ENCODE data around the gene RFWD3. TPM values are rescaled to one million over a fixed set of nuclear protein-coding genes. Genes with fewer than 3 reads are reported as not detected.

The RFWD3 gene
- total RNA-seq, 1 donor from 2014 or later = 34.3 TPM

DNA sequence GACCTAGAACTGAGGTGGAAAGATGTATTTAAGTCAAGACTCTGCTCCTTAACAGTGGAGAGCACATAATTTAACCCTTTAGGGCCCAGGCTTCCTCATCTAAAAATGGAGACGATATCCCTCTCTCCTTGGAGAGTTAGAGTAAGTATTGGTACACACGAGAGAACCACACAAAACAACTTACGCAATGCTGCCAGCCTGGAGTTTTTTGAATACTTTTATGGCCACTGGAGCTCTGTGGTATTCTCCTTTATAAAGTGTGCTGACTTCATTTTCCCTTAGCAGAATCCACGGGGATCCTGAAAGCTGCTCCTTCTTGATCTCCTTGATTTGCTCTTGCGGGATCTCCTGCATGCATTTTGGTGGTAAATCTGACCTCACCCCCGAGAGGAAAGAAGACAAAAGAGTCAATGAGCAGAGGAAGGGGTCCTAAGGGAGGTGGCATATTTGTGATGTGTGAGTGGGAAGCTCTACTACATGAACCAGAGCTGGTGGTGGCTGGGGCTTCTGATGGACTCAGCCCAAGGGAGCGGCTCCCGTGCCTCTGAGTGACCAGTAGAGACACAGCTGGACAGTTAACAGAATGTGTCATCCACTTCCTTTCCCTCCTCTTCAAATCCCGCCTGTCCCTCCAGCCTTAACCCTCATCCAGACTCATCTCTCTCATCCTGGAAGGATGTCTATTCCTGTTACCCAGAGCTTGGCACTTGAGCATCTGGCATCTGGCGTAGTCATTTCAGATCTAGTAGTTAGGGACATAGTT, 24.6 kb upstream of the RFWD3 start:
- H3K27me3 ChIP-seq (ENCODE audit: insufficient read depth, low read length) = no peaks in the 10 kb centered on the region
- TF ChIP-seq EZH2 (IDR thresholded peaks at IDR 0.05; ENCODE audit: insufficient read depth, low read length) = no peak
- TF ChIP-seq, protein P1, sequence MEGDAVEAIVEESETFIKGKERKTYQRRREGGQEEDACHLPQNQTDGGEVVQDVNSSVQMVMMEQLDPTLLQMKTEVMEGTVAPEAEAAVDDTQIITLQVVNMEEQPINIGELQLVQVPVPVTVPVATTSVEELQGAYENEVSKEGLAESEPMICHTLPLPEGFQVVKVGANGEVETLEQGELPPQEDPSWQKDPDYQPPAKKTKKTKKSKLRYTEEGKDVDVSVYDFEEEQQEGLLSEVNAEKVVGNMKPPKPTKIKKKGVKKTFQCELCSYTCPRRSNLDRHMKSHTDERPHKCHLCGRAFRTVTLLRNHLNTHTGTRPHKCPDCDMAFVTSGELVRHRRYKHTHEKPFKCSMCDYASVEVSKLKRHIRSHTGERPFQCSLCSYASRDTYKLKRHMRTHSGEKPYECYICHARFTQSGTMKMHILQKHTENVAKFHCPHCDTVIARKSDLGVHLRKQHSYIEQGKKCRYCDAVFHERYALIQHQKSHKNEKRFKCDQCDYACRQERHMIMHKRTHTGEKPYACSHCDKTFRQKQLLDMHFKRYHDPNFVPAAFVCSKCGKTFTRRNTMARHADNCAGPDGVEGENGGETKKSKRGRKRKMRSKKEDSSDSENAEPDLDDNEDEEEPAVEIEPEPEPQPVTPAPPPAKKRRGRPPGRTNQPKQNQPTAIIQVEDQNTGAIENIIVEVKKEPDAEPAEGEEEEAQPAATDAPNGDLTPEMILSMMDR (IDR thresholded peaks at IDR 0.05; ENCODE audit: insufficient read depth, low read depth, low read length) = no peak
- no peaks in the 10 kb centered on the region for H3K27me3 Mint-ChIP-seq (ENCODE audit: low read depth, unreplicated experiment)
- no peak overlapping the region for H2AFZ ChIP-seq (ENCODE audit: low read depth, low read length)
- H3K4me3 ChIP-seq (ENCODE audit: insufficient read depth, low read depth, low read length) = no peak overlapping the region
- no peaks in the 10 kb centered on the region for H3K79me2 ChIP-seq (ENCODE audit: insufficient read depth, low read length)
- FAIRE-seq = no peak
- no peak overlapping the region for H3K27ac ChIP-seq (ENCODE audit: low read depth, low read length)
- H3K4me2 ChIP-seq (ENCODE audit: low read length) = no peak overlapping the region
- H3K4me3 Mint-ChIP-seq (ENCODE audit: unreplicated experiment) = no peak overlapping the region
- no peak for DNase-seq (ENCODE audit: low read depth)
- H3K9ac ChIP-seq (ENCODE audit: low read length) = no peak overlapping the region
- H3K9me3 ChIP-seq (ENCODE audit: insufficient read depth, low read depth, low read length) = no peaks in the 10 kb centered on the region
- H3K27ac Mint-ChIP-seq (ENCODE audit: unreplicated experiment) = no peak overlapping the region
- H3K36me3 ChIP-seq (ENCODE audit: insufficient read depth, low read length) = peaks cover 10% of the 10 kb centered on the region
- no peaks in the 10 kb centered on the region for H4K20me1 ChIP-seq (ENCODE audit: insufficient read depth, low read length)
- H3K4me1 Mint-ChIP-seq (ENCODE audit: low read depth, unreplicated experiment) = peaks cover under 1% of the 10 kb centered on the region
- H3K4me1 ChIP-seq (ENCODE audit: insufficient read depth, low read length) = no peaks in the 10 kb centered on the region
- peaks cover 7% of the 10 kb centered on the region for H3K36me3 Mint-ChIP-seq (ENCODE audit: low read depth, unreplicated experiment)
- H3K9me3 Mint-ChIP-seq (ENCODE audit: unreplicated experiment) = no peaks in the 10 kb centered on the region

DNA sequence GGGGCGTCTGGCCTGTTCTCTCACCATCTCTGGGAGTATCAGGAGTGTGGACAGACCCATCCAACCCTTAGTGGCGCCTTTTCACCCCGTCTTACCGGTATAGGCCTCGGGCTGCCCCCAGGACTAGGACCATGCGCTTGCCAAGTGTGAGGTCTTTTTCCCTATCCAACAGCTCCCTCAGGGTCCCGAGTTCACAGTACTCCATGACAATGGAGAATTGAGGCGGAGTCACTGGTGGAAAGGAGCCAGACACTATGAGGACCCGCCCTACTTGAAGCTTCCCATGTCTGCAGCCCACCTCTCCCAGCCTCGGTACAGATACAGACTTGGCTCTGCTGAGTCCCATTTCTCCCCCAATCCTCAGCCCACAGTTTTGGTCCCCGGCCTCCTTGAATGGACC, 15.9 kb upstream of the RFWD3 start:
- Histone ChIP-seq H3K4me1 (ENCODE audit: insufficient read depth, low read length) (no peaks in the 10 kb centered on the region), H3K36me3 (ENCODE audit: insufficient read depth, low read length) (no peaks in the 10 kb centered on the region), H3K4me3 (ENCODE audit: insufficient read depth, low read depth, low read length) (no peak overlapping the region), H3K27ac (ENCODE audit: low read depth, low read length) (no peak overlapping the region), H3K27me3 (ENCODE audit: insufficient read depth, low read length) (no peaks in the 10 kb centered on the region), H3K4me2 (ENCODE audit: low read length) (no peak overlapping the region), H2AFZ (ENCODE audit: low read depth, low read length) (no peak overlapping the region), H3K9ac (ENCODE audit: low read length) (no peak overlapping the region), H3K9me3 (ENCODE audit: insufficient read depth, low read depth, low read length) (no peaks in the 10 kb centered on the region), H4K20me1 (ENCODE audit: insufficient read depth, low read length) (no peaks in the 10 kb centered on the region), H3K79me2 (ENCODE audit: insufficient read depth, low read length) (no peaks in the 10 kb centered on the region)
- no peak overlapping the region for H3K4me3 Mint-ChIP-seq (ENCODE audit: unreplicated experiment)
- no peak for FAIRE-seq
- no peaks in the 10 kb centered on the region for H3K4me1 Mint-ChIP-seq (ENCODE audit: low read depth, unreplicated experiment)
- no peaks in the 10 kb centered on the region for H3K9me3 Mint-ChIP-seq (ENCODE audit: unreplicated experiment)
- no peak for DNase-seq (ENCODE audit: low read depth)
- no peak for TF ChIP-seq EZH2 (IDR thresholded peaks at IDR 0.05; ENCODE audit: insufficient read depth, low read length)
- TF ChIP-seq, protein P1 (IDR thresholded peaks at IDR 0.05; ENCODE audit: insufficient read depth, low read depth, low read length) = no peak
- no peak overlapping the region for H3K27ac Mint-ChIP-seq (ENCODE audit: unreplicated experiment)
- H3K27me3 Mint-ChIP-seq (ENCODE audit: low read depth, unreplicated experiment) = no peaks in the 10 kb centered on the region
- peaks cover 2% of the 10 kb centered on the region for H3K36me3 Mint-ChIP-seq (ENCODE audit: low read depth, unreplicated experiment)

DNA sequence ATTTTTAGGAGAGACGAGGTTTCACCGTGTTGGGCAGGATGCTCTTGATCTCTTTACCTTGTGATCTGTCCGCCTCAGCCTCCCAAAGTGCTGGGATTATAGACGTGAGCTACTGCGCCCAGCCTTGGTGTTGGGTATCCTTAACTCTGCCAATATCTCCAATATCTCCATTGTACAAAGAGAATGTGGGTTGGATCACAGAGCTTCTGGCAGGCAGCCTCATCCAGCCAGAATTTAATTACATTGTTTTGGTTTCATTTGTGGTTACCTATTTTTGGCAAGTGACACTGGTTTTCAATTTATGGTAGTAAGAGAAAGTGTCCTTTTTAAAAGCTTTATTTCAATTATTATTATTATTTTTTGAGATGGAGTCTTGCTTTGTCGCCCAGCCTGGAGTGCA, 14.0 kb upstream of the RFWD3 start:
- no peaks in the 10 kb centered on the region for H3K9me3 ChIP-seq (ENCODE audit: insufficient read depth, low read depth, low read length)
- no peak overlapping the region for H3K9ac ChIP-seq (ENCODE audit: low read length)
- FAIRE-seq (no peak), DNase-seq (ENCODE audit: low read depth) (no peak)
- no peaks in the 10 kb centered on the region for H4K20me1 ChIP-seq (ENCODE audit: insufficient read depth, low read length)
- H3K9me3 Mint-ChIP-seq (ENCODE audit: unreplicated experiment) = no peaks in the 10 kb centered on the region
- H3K36me3 ChIP-seq (ENCODE audit: insufficient read depth, low read length) = no peaks in the 10 kb centered on the region
- no peak for TF ChIP-seq EZH2 (IDR thresholded peaks at IDR 0.05; ENCODE audit: insufficient read depth, low read length)
- TF ChIP-seq, protein P1 (IDR thresholded peaks at IDR 0.05; ENCODE audit: insufficient read depth, low read depth, low read length) = no peak
- H2AFZ ChIP-seq (ENCODE audit: low read depth, low read length) = no peak overlapping the region
- no peaks in the 10 kb centered on the region for H3K79me2 ChIP-seq (ENCODE audit: insufficient read depth, low read length)
- H3K4me1 ChIP-seq (ENCODE audit: insufficient read depth, low read length) = no peaks in the 10 kb centered on the region
- H3K4me1 Mint-ChIP-seq (ENCODE audit: low read depth, unreplicated experiment) = no peaks in the 10 kb centered on the region
- no peak overlapping the region for H3K4me3 Mint-ChIP-seq (ENCODE audit: unreplicated experiment)
- H3K4me2 ChIP-seq (ENCODE audit: low read length) = no peak overlapping the region
- H3K27ac ChIP-seq (ENCODE audit: low read depth, low read length) = no peak overlapping the region
- H3K27ac Mint-ChIP-seq (ENCODE audit: unreplicated experiment) = no peak overlapping the region
- no peaks in the 10 kb centered on the region for H3K36me3 Mint-ChIP-seq (ENCODE audit: low read depth, unreplicated experiment)
- peaks cover under 1% of the 10 kb centered on the region for H3K27me3 Mint-ChIP-seq (ENCODE audit: low read depth, unreplicated experiment)
- H3K4me3 ChIP-seq (ENCODE audit: insufficient read depth, low read depth, low read length) = no peak overlapping the region
- H3K27me3 ChIP-seq (ENCODE audit: insufficient read depth, low read length) = no peaks in the 10 kb centered on the region
